GM23338 (cell line): ENCODE results near the gene MLX. TPM values are rescaled to one million over a fixed set of nuclear protein-coding genes. Genes with fewer than 3 reads are reported as not detected.

Experiments
- ATAC-seq: fragments of 200-7000 bp; cut with Tn5 transposase; 3 replicates; pipeline ENCODE4 v1.9.1; 2020
- DNase-seq: peaks from one replicate; pipeline ENCODE4 v3.0.0-alpha.2; 2015; ENCODE audit warnings: low spot score
- H2AFZ ChIP-seq: fragments of 200-600 bp; sonication (generic); 2 replicates; pipeline ENCODE4 v1.8.0; 2016; ENCODE audit warnings: antibody characterized with exemption, mild to moderate bottlenecking, moderate library complexity
- H3F3A ChIP-seq: fragments of 200-600 bp; sonication (generic); replicated peaks from 2 replicates; pipeline ENCODE4 v1.8.0; 2017; ENCODE audit warnings: antibody characterized with exemption, mixed run types, low read depth
- H3K27ac ChIP-seq: fragments of 200-600 bp; sonication (generic); 2 replicates; pipeline ENCODE4 v1.6.1; 2016; ENCODE audit warnings: low read depth
- H3K27me3 ChIP-seq: fragments of 200-600 bp; sonication (generic); 2 replicates; pipeline ENCODE4 v1.8.0; 2016; ENCODE audit warnings: mild to moderate bottlenecking, mixed run types, moderate library complexity; ENCODE audit not compliant: insufficient read depth
- H3K36me3 ChIP-seq: fragments of 200-600 bp; sonication (generic); 2 replicates; pipeline ENCODE4 v1.8.0; 2016; ENCODE audit warnings: mild to moderate bottlenecking; ENCODE audit not compliant: insufficient read depth
- H3K4me1 ChIP-seq: fragments of 200-600 bp; sonication (generic); 2 replicates; pipeline ENCODE4 v1.8.0; 2016; ENCODE audit warnings: mild to moderate bottlenecking, moderate library complexity; ENCODE audit not compliant: insufficient read depth
- H3K4me2 ChIP-seq: fragments of 200-600 bp; sonication (generic); 2 replicates; pipeline ENCODE4 v1.7.1; 2017; ENCODE audit warnings: mixed run types
- H3K4me3 ChIP-seq: fragments of 200-600 bp; sonication (generic); 2 replicates; pipeline ENCODE4 v1.6.1; 2016; ENCODE audit warnings: mixed run types
- H3K79me2 ChIP-seq: fragments of 200-600 bp; sonication (generic); replicated peaks from 2 replicates; pipeline ENCODE4 v1.8.0; 2017; ENCODE audit warnings: mild to moderate bottlenecking; ENCODE audit not compliant: insufficient read depth
- H3K9me2 ChIP-seq: fragments of 200-600 bp; sonication (generic); 2 replicates; pipeline ENCODE4 v1.8.0; 2017; ENCODE audit not compliant: insufficient read depth
- H4K20me1 ChIP-seq: fragments of 200-600 bp; sonication (generic); replicated peaks from 2 replicates; pipeline ENCODE4 v1.8.0; 2017; ENCODE audit warnings: mild to moderate bottlenecking; ENCODE audit not compliant: insufficient read depth
- H3K27ac Mint-ChIP-seq: 2 replicates; pipeline ENCODE4 v1.8.0; 2020; ENCODE audit warnings: inconsistent platforms, mild to moderate bottlenecking, moderate library complexity, mixed read lengths
- H3K27me3 Mint-ChIP-seq: 3 replicates; pipeline ENCODE4 v1.8.0; 2022; ENCODE audit warnings: low read depth, mild to moderate bottlenecking, moderate library complexity, mixed read lengths, inconsistent platforms; ENCODE audit not compliant: insufficient read depth, poor library complexity
- H3K36me3 Mint-ChIP-seq: 3 replicates; pipeline ENCODE4 v1.8.0; 2021; ENCODE audit warnings: low read depth, mild to moderate bottlenecking, inconsistent platforms, moderate library complexity, mixed read lengths
- H3K4me1 Mint-ChIP-seq: 3 replicates; pipeline ENCODE4 v1.8.0; 2020; ENCODE audit warnings: mild to moderate bottlenecking, inconsistent platforms, mixed read lengths
- H3K4me3 Mint-ChIP-seq: 3 replicates; pipeline ENCODE4 v1.8.0; 2021; ENCODE audit warnings: moderate library complexity, mild to moderate bottlenecking, inconsistent platforms, mixed read lengths
- H3K9me3 Mint-ChIP-seq: 3 replicates; pipeline ENCODE4 v1.8.0; 2020; ENCODE audit warnings: moderate library complexity, mild to moderate bottlenecking, inconsistent platforms, mixed read lengths
- CREB1 ChIP-seq: fragments of 250-450 bp; sonication (Bioruptor Pico); IDR thresholded peaks from 2 replicates; pipeline ENCODE4 v1.5.0; 2020; ENCODE audit warnings: low read depth, mild to moderate bottlenecking, moderate library complexity
- EZH2 ChIP-seq: fragments of 200-600 bp; sonication (generic); IDR thresholded peaks from one replicate; pipeline ENCODE4 v1.8.0; 2017; ENCODE audit warnings: antibody characterized with exemption, mild to moderate bottlenecking, low read depth; ENCODE audit not compliant: unreplicated experiment
- JUNB ChIP-seq: IDR thresholded peaks from one replicate; pipeline ENCODE4 v1.6.1; 2016; ENCODE audit warnings: antibody characterized with exemption; ENCODE audit not compliant: unreplicated experiment
- POLR2AphosphoS5 ChIP-seq: IDR thresholded peaks from 2 replicates; pipeline ENCODE4 v1.6.1; 2016; ENCODE audit warnings: antibody characterized with exemption, low read depth
- STAT1 ChIP-seq: IDR thresholded peaks from one replicate; pipeline ENCODE4 v1.6.1; 2016; ENCODE audit warnings: antibody characterized with exemption; ENCODE audit not compliant: unreplicated experiment
- ZNF114 ChIP-seq: fragments of 250-450 bp; sonication (Bioruptor Pico); IDR thresholded peaks from 2 replicates; pipeline ENCODE4 v1.5.0; 2020; ENCODE audit warnings: mild to moderate bottlenecking, moderate library complexity
- ZNF462 ChIP-seq: fragments of 250-450 bp; sonication (Bioruptor Pico); IDR thresholded peaks from 2 replicates; pipeline ENCODE4 v1.5.0; 2020; ENCODE audit warnings: mild to moderate bottlenecking, moderate library complexity
- polyA plus RNA-seq: library from polyadenylated mRNA; unstranded; fragments of >200 nt; fragmentation: Nextera tagmentation; extraction: Ambion mirVana; gene quantifications from 2 replicates; pipeline ENCODE4 v1.2.1, GENCODE V29; 2016
- total RNA-seq: library from RNA; depleted of rRNA; stranded (reverse); fragments of >200 nt; shearing (Covaris generic); gene quantifications from 2 replicates; pipeline ENCODE4 v1.2.3, GENCODE V29; 2014

MLX gene
- total and polyA plus RNA-seq, 2 experiments from 2014 or later, result 33.2 to 34.1 TPM

- TF ChIP-seq ZNF462, result no peak
Measured at GRCh38 chr17:42543190-42544079, 23.5 kb upstream of the MLX start (continued).

- peaks cover 4% of the 10 kb centered on the region; the same call in 1 of the 2 replicates for H3K4me1 ChIP-seq
- ATAC-seq, result no peak
- H4K20me1 ChIP-seq, result peaks cover 6% of the 10 kb centered on the region; the same call in 1 of the 2 replicates
- H3K4me2 ChIP-seq, result no peak overlapping the region
- Mint-ChIP-seq H3K36me3 (peaks cover 13% of the 10 kb centered on the region; the same call in 1 of the 3 replicates), H3K27ac (no peak overlapping the region), H3K4me1 (0 out of 3 replicates have a peak, but pooled peaks cover 3% of the 10 kb centered on the region), H3K9me3 (no peaks in the 10 kb centered on the region), H3K27me3 (peaks cover 6% of the 10 kb centered on the region), H3K4me3 (no peak overlapping the region)
- H3K79me2 ChIP-seq, result 0 out of 2 replicates have a peak, but pooled peaks cover 2% of the 10 kb centered on the region
- H3K36me3 ChIP-seq, result no peaks in the 10 kb centered on the region
- H3F3A ChIP-seq, result peaks cover 14% of the 10 kb centered on the region
- no peak overlapping the region for H2AFZ ChIP-seq
- 0 out of 2 replicates have a peak, but pooled peaks cover 7% of the 10 kb centered on the region for H3K27me3 ChIP-seq
- no peak for DNase-seq
- no peak overlapping the region for H3K27ac ChIP-seq
- H3K9me2 ChIP-seq, result no peaks in the 10 kb centered on the region
- no peak overlapping the region for H3K4me3 ChIP-seq
- TF ChIP-seq CREB1 (CRISPR knock-in tag) (no peak), EZH2 (no peak), POLR2AphosphoS5 (no peak), STAT1 (no peak), ZNF114 (CRISPR knock-in tag) (no peak), ZNF462 (no peak), JUNB (no peak)
Measured at GRCh38 chr17:42544874-42545283, 22.0 kb upstream of the MLX start.
